Endothelial cell of umbilical vein (primary cell): ENCODE measurements around the gene AOX1. TPM values are rescaled to one million over a fixed set of nuclear protein-coding genes. Genes with fewer than 3 reads are reported as not detected.

Source experiments
- BruUV-seq: library from RNA; stranded (reverse); fragments of 400-500 nt; replicated peaks from 2 replicates; lab custom pipeline; 2021; lab: Mats Ljungman, UMichigan
- CTCF ChIA-PET: fragments of 300-600, 350-600 bp; sonication (Branson Sonifier 250); formaldehyde crosslinking; loops from one replicate; lab custom pipeline; 2021; ENCODE audit warnings: antibody characterized with exemption, inconsistent platforms; lab: Charles Lee
- POLR2A ChIA-PET: fragments of 300-600, 350-600 bp; sonication (Branson Sonifier 250); formaldehyde crosslinking; loops from one replicate; lab custom pipeline; 2021; ENCODE audit warnings: antibody characterized with exemption, inconsistent platforms; lab: Charles Lee
- DNase-seq: peaks from one replicate; pipeline ENCODE4 v3.0.0-alpha.2; 2011; ENCODE audit warnings: low read depth, low spot score
- FAIRE-seq: peaks from 2 replicates; lab custom pipeline; 2011; peaks lifted over from hg19 to GRCh38; lab: Jason Lieb, UNC
- H2AFZ ChIP-seq: 2 replicates; pipeline ENCODE4 v1.6.0; 2012; ENCODE audit warnings: low read depth, low read length, control low read depth, inconsistent platforms
- H3K27ac ChIP-seq: 2 replicates; pipeline ENCODE4 v1.5.1; 2011; ENCODE audit warnings: low read depth, mild to moderate bottlenecking, control low read depth, low read length, moderate library complexity; ENCODE audit not compliant: insufficient read depth
- H3K27me3 ChIP-seq, 2 experiments: 2 replicates each; pipeline versions ENCODE4 v1.6.0 to v1.6.1; 2011; ENCODE audit warnings: low read length in 2 of 2, mixed read lengths in 1 of 2; ENCODE audit not compliant: control insufficient read depth in 2 of 2, insufficient read depth in 2 of 2
- H3K36me3 ChIP-seq, 2 experiments: 2 replicates in 1 of 2; 3 replicates in 1 of 2; pipeline ENCODE4 v1.5.1; 2011; ENCODE audit warnings: low read length in 2 of 2, mild to moderate bottlenecking in 1 of 2, moderate library complexity in 1 of 2; ENCODE audit not compliant: control insufficient read depth in 2 of 2, insufficient read depth in 2 of 2; ENCODE audit errors: extremely low read depth in 1 of 2
- H3K4me1 ChIP-seq: 3 replicates; pipeline ENCODE4 v1.5.1; 2011; ENCODE audit warnings: mild to moderate bottlenecking, low read length; ENCODE audit not compliant: control insufficient read depth, insufficient read depth; ENCODE audit errors: extremely low read depth
- H3K4me2 ChIP-seq: 2 replicates; pipeline ENCODE4 v1.6.1; 2011; ENCODE audit warnings: low read length, control low read depth, mixed read lengths; ENCODE audit not compliant: insufficient read depth
- H3K4me3 ChIP-seq, 3 experiments: fragments of 200-600 bp in 1 of 3; sonication (generic), shearing (Covaris generic) in 1 of 3; replicated peaks in 1 of 3; 2 replicates each; pipeline ENCODE4 v1.5.1; 2011 to 2016; ENCODE audit warnings: control low read depth in 3 of 3, low read length in 3 of 3, mild to moderate bottlenecking in 2 of 3, inconsistent platforms in 1 of 3, low read depth in 1 of 3, moderate library complexity in 1 of 3; ENCODE audit not compliant: insufficient read depth in 1 of 3
- H3K79me2 ChIP-seq: 2 replicates; pipeline ENCODE4 v1.6.0; 2012; ENCODE audit warnings: low read length, inconsistent platforms; ENCODE audit not compliant: control insufficient read depth, insufficient read depth
- H3K9ac ChIP-seq: replicated peaks from 2 replicates; pipeline ENCODE3; 2011; ENCODE audit warnings: low read length, control low read depth; ENCODE audit not compliant: insufficient read depth; ENCODE audit errors: extremely low read depth
- H3K9me1 ChIP-seq: replicated peaks from 3 replicates; pipeline ENCODE4 v1.6.0; 2011; ENCODE audit warnings: mild to moderate bottlenecking, low read length; ENCODE audit not compliant: control insufficient read depth, insufficient read depth; ENCODE audit errors: extremely low read depth
- H3K9me3 ChIP-seq: replicated peaks from 2 replicates; pipeline ENCODE4 v1.5.1; 2012; ENCODE audit warnings: low read length, inconsistent platforms; ENCODE audit not compliant: control insufficient read depth, insufficient read depth
- H4K20me1 ChIP-seq: replicated peaks from 2 replicates; pipeline ENCODE3; 2011; ENCODE audit warnings: mild to moderate bottlenecking, low read length; ENCODE audit not compliant: control insufficient read depth, insufficient read depth; ENCODE audit errors: extremely low read depth
- CTCF ChIP-seq, 2 donors: IDR thresholded peaks; 1 replicate in 1 of 2; 2 replicates in 1 of 2; pipeline ENCODE4 v1.5.1; 2011; ENCODE audit warnings: low read length in 2 of 2, mild to moderate bottlenecking in 2 of 2, moderate library complexity in 2 of 2, control low read depth in 1 of 2, inconsistent platforms in 1 of 2, low read depth in 1 of 2; ENCODE audit not compliant: insufficient read depth in 1 of 2; ENCODE audit errors: extremely low read depth in 1 of 2
- EZH2 ChIP-seq: IDR thresholded peaks from 2 replicates; pipeline ENCODE4 v1.6.1; 2012; ENCODE audit warnings: borderline replicate concordance, low read depth, mild to moderate bottlenecking, moderate library complexity, low read length, inconsistent platforms; ENCODE audit not compliant: severe bottlenecking
- FOS ChIP-seq: IDR thresholded peaks from 2 replicates; pipeline ENCODE4 v1.6.1; 2011; ENCODE audit warnings: mild to moderate bottlenecking, low read length, moderate library complexity, borderline replicate concordance; ENCODE audit not compliant: insufficient read depth
- GATA2 ChIP-seq: IDR thresholded peaks from 2 replicates; pipeline ENCODE4 v1.7.0; 2011; ENCODE audit warnings: low read depth, mild to moderate bottlenecking, moderate library complexity, mixed read lengths, low read length; ENCODE audit not compliant: insufficient read length, insufficient read depth
- JUN ChIP-seq: IDR thresholded peaks from 2 replicates; pipeline ENCODE4 v1.6.1; 2011; ENCODE audit warnings: borderline replicate concordance, low read depth; ENCODE audit not compliant: insufficient read length, insufficient read depth
- MAX ChIP-seq: IDR thresholded peaks from 2 replicates; pipeline ENCODE4 v1.6.1; 2011; ENCODE audit not compliant: insufficient read depth, insufficient read length
- MYC ChIP-seq: IDR thresholded peaks from one replicate; pipeline ENCODE4 v1.6.1; 2011; ENCODE audit warnings: mild to moderate bottlenecking, low read depth, low read length
- POLR2A ChIP-seq: IDR thresholded peaks from 2 replicates; pipeline ENCODE4 v1.6.1; 2012; ENCODE audit warnings: low read depth, mild to moderate bottlenecking, control low read depth, low read length
- POLR2AphosphoS5 ChIP-seq: IDR thresholded peaks from 2 replicates; pipeline ENCODE4 v1.6.1; 2012; ENCODE audit warnings: low read depth, mild to moderate bottlenecking, control low read depth, low read length, moderate library complexity; ENCODE audit not compliant: insufficient read depth
- dilution Hi-C: fragments of 300-500 bp; cut with MboI; formaldehyde crosslinking; loops from one replicate; pipeline ENCODE4 v1.15.0; 2019; ENCODE audit warnings: low sequenced_read_pairs; ENCODE audit not compliant: extremely low pct_ligation_motif_present
- intact Hi-C: fragments of 100-400 bp; cut with micrococcal nuclease; formaldehyde crosslinking; loops from one replicate; pipeline ENCODE4 v1.10.0; 2022
- polyA plus RNA-seq, 4 experiments: library from polyadenylated mRNA; depleted of rRNA in 3 of 4; stranded (reverse) in 3 of 4; unstranded in 1 of 4; fragments of >200 nt; gene quantifications; 2 replicates each; pipeline versions ENCODE4 v1.2.1 to v1.2.3, GENCODE V29; 2011 to 2012; ENCODE audit warnings: missing spikeins in 1 of 4
- total RNA-seq: library from RNA; stranded (reverse); gene quantifications from 2 replicates; pipeline ENCODE4 v1.2.3, GENCODE V29; 2021

AOX1 gene
- total and polyA plus RNA-seq, 2 donors (not counting 3 experiments of a cell fraction or from before 2014, with no cell fraction given) = 0.03 to 0.46 TPM

GRCh38 chr2:200538139-200538538 lies 47.7 kb upstream of the AOX1 start:
- H3K79me2 ChIP-seq = peaks cover 12% of the 10 kb centered on the region
- no peak for DNase-seq
- H4K20me1 ChIP-seq = no peaks in the 10 kb centered on the region
- H3K9me1 ChIP-seq = no peaks in the 10 kb centered on the region
- H2AFZ ChIP-seq = no peak overlapping the region
- H3K9ac ChIP-seq = no peak overlapping the region
- H3K4me2 ChIP-seq = no peak overlapping the region
- no TSS peak for BruUV-seq
- H3K9me3 ChIP-seq = no peaks in the 10 kb centered on the region
- H3K27ac ChIP-seq = no peak overlapping the region
- no peak for FAIRE-seq
- no peak for TF ChIP-seq POLR2A
- TF ChIP-seq POLR2AphosphoS5 = no peak
- TF ChIP-seq FOS = no peak
- TF ChIP-seq EZH2 = no peak
- no peak for TF ChIP-seq JUN
- no peak for TF ChIP-seq GATA2
- no peak for TF ChIP-seq MAX
- no peak for TF ChIP-seq CTCF (IDR thresholded peaks at IDR 0.05; ENCODE audit: extremely low read depth in 1 of 2, insufficient read depth in 1 of 2, low read depth in 1 of 2, low read length in 2 of 2)
- TF ChIP-seq MYC = no peak
- no peaks in the 10 kb centered on the region for H3K4me1 ChIP-seq
- H3K27me3 ChIP-seq = no peaks in the 10 kb centered on the region
- POLR2A ChIA-PET = no interaction called here
- H3K36me3 ChIP-seq = peaks cover 0 to 10% of the 10 kb centered on the region in 2 experiments
- intact Hi-C loops = no loop called here
- CTCF ChIA-PET = no interaction called here
- no peak overlapping the region for H3K4me3 ChIP-seq
- dilution Hi-C loops = no loop called here
